ENCODE results near the gene ZCCHC10.
"Not testable (repeated sequence)": the region's sequence is repeated elsewhere in the genome, so short reads cannot be mapped to it uniquely, and the experiment has no call there.

Gene ZCCHC10

GRCh38 chr5:133041157-133041784, 14.9 kb upstream of the ZCCHC10 start:
- DNase-seq = no peak

- DNase-seq = not testable (repeated sequence)
These were observed 10.3 kb upstream of the ZCCHC10 start for GRCh38 chr5:133036677-133037076.

GRCh38 chr5:133035224-133035623, 8.9 kb upstream of the ZCCHC10 start:
- DNase-seq = no peak

GRCh38 chr5:133034064-133034463, 7.7 kb upstream of the ZCCHC10 start:
- DNase-seq = no peak

- DNase-seq = no peak
These were observed 6.7 kb upstream of the ZCCHC10 start for GRCh38 chr5:133032852-133033742.

GRCh38 chr5:133030343-133031005, 4.1 kb upstream of the ZCCHC10 start:
- DNase-seq = no peak

- no peak for DNase-seq
These were observed 3.1 kb upstream of the ZCCHC10 start for GRCh38 chr5:133029416-133029815.

- no peak for DNase-seq
These were observed 360 bp upstream of the ZCCHC10 start for GRCh38 chr5:133026664-133027153.

- DNase-seq = not testable (repeated sequence)
These were observed 6.9 kb downstream of the ZCCHC10 start for GRCh38 chr5:133019471-133019870.

GRCh38 chr5:133017964-133018363, 8.4 kb downstream of the ZCCHC10 start:
- DNase-seq = no peak

GRCh38 chr5:133015466-133015865, 10.9 kb downstream of the ZCCHC10 start:
- DNase-seq = no peak

- not testable (repeated sequence) for DNase-seq
These were observed 17.9 kb downstream of the ZCCHC10 start for GRCh38 chr5:133008455-133008854.

GRCh38 chr5:133006653-133007052, 19.7 kb downstream of the ZCCHC10 start:
- no peak for DNase-seq

GRCh38 chr5:132999246-132999645, 27.1 kb downstream of the ZCCHC10 start:
- no peak for DNase-seq

- no peak for DNase-seq
These were observed 27.8 kb downstream of the ZCCHC10 start for GRCh38 chr5:132998556-132998955.

- DNase-seq = no peak
These were observed 30.0 kb downstream of the ZCCHC10 start for GRCh38 chr5:132996307-132996706.

GRCh38 chr5:132987531-132988408, 38.6 kb downstream of the ZCCHC10 start:
- no peak for DNase-seq

GRCh38 chr5:132982971-132983370, 43.4 kb downstream of the ZCCHC10 start:
- not testable (repeated sequence) for DNase-seq

- no peak for DNase-seq
These were observed 45.1 kb downstream of the ZCCHC10 start for GRCh38 chr5:132981288-132981687.

GRCh38 chr5:132979976-132980375, 46.4 kb downstream of the ZCCHC10 start:
- no peak for DNase-seq

- no peak for DNase-seq
These were observed 46.9 kb downstream of the ZCCHC10 start for GRCh38 chr5:132979367-132979940.

GRCh38 chr5:132976852-132977251, 49.5 kb downstream of the ZCCHC10 start:
- no peak for DNase-seq
